Activated T-helper 2 cell treated with anti-CD3 and anti-CD28 coated beads, Interferon-gamma antibody, Interleukin-2, Interleukin-4, amounts not matched to agents 10 μg/mL and 5 μg/mL and 100 μg/mL, durations not matched to agents 14 hours and 24 hours and 36 hours (primary cell): ENCODE measurements around the gene TOLLIP. TPM values are rescaled to one million over a fixed set of nuclear protein-coding genes. Genes with fewer than 3 reads are reported as not detected.
"Not testable (repeated sequence)": the region's sequence is repeated elsewhere in the genome, so short reads cannot be mapped to it uniquely, and the experiment has no call there.

Experiments used
- DNase-seq: peaks from one replicate; pipeline ENCODE4 v3.0.0; 2021; ENCODE audit warnings: low spot score
- H3K27ac Mint-ChIP-seq: one replicate; pipeline ENCODE4 v1.8.0; 2021; ENCODE audit warnings: mixed read lengths
- H3K27me3 Mint-ChIP-seq: one replicate; pipeline ENCODE4 v1.8.0; 2021; ENCODE audit warnings: low read depth, mixed read lengths
- H3K36me3 Mint-ChIP-seq: one replicate; pipeline ENCODE4 v1.8.0; 2021; ENCODE audit warnings: low read depth, mixed read lengths
- H3K4me1 Mint-ChIP-seq: one replicate; pipeline ENCODE4 v1.8.0; 2021; ENCODE audit warnings: low read depth, mixed read lengths
- H3K4me3 Mint-ChIP-seq: one replicate; pipeline ENCODE4 v1.8.0; 2021; ENCODE audit warnings: low read depth, mild to moderate bottlenecking, moderate library complexity, mixed read lengths
- H3K9me3 Mint-ChIP-seq: one replicate; pipeline ENCODE4 v1.8.0; 2021; ENCODE audit warnings: mixed read lengths
- intact Hi-C: fragments of 100-400 bp; cut with micrococcal nuclease; formaldehyde crosslinking; loops from one replicate; pipeline ENCODE4 v1.15.1; 2023
- total RNA-seq: library from RNA; stranded (reverse); gene quantifications from 2 replicates; pipeline ENCODE4 v1.2.3, GENCODE V29; 2022

Gene TOLLIP
- total RNA-seq, 1 donor from 2014 or later: 35.0 TPM

DNA sequence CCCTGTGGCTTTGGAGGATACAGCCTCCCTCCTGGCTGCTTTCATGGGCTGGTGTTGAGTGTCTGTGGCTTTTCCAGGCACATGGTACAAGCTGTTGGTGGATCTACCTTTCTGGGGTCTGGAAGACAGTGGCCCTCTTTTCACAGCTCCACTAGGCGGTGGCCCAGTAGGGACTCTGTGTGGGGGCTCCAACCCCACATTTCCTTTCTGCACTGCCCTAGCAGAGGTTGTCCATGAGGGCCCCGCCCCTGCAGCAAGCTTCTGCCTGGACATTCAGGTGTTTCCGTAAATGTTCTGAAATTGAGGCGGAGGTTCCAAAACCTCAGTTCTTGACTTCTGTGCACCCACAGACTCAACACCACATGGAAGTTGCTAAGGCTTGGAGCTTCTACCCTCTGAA is 44.0 kb downstream of the TOLLIP start:
- peaks cover 17% of the 10 kb centered on the region for H3K9me3 Mint-ChIP-seq
- DNase-seq, H3K4me3 Mint-ChIP-seq, H3K4me1 Mint-ChIP-seq, intact Hi-C loops, H3K27me3 Mint-ChIP-seq, H3K36me3 Mint-ChIP-seq, H3K27ac Mint-ChIP-seq: not testable (repeated sequence)

DNA sequence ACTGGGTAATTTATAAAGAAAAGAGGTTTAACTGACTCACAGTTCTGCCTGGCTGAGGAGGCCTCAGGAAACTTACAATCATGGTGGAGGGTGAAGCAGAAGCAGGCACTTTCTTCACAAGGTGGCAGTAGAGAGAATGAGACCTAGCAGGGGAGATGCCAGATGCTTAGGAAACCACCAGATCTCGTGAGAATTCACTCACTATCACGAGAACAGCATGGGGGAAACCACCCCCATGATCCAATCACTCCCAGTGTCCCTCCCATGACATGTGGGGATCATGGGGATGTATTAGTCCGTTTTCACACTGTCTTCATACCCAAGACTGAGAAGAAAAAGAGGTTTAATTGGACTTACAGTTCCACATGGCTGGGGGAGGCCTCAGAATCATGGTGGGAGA is 45.0 kb downstream of the TOLLIP start:
- H3K27me3 Mint-ChIP-seq, H3K4me1 Mint-ChIP-seq, DNase-seq, intact Hi-C loops, H3K36me3 Mint-ChIP-seq, H3K27ac Mint-ChIP-seq, H3K4me3 Mint-ChIP-seq: not testable (repeated sequence)
- H3K9me3 Mint-ChIP-seq: peaks cover 17% of the 10 kb centered on the region

DNA sequence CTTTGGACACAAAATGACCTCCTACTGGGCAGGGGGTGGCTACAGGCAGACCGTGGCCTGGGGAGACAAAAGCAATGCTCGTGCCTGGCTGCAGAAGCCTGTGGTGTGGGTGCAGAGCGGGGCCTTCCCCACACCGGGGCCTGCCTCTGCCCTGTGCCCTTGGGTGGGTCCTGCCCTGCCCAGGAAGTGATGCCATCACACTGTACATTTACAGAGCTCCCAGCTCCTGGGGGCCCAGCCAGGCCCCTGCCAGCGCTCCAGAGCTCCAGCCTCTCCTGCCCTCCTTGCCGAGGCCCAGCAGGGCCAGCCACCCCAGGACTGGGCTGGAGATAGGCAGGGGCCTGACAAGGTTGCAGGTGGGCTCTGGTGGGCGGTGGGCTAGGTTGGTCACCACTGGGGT is 46.4 kb downstream of the TOLLIP start:
- intact Hi-C loops: no loop called here
- Mint-ChIP-seq H3K36me3 (peaks cover 3% of the 10 kb centered on the region), H3K4me1 (peaks cover 2% of the 10 kb centered on the region), H3K9me3 (peaks cover 17% of the 10 kb centered on the region), H3K27me3 (no peaks in the 10 kb centered on the region), H3K4me3 (peak overlapping the region; percentile 68), H3K27ac (peak overlapping the region; percentile 79)
- DNase-seq: no peak

DNA sequence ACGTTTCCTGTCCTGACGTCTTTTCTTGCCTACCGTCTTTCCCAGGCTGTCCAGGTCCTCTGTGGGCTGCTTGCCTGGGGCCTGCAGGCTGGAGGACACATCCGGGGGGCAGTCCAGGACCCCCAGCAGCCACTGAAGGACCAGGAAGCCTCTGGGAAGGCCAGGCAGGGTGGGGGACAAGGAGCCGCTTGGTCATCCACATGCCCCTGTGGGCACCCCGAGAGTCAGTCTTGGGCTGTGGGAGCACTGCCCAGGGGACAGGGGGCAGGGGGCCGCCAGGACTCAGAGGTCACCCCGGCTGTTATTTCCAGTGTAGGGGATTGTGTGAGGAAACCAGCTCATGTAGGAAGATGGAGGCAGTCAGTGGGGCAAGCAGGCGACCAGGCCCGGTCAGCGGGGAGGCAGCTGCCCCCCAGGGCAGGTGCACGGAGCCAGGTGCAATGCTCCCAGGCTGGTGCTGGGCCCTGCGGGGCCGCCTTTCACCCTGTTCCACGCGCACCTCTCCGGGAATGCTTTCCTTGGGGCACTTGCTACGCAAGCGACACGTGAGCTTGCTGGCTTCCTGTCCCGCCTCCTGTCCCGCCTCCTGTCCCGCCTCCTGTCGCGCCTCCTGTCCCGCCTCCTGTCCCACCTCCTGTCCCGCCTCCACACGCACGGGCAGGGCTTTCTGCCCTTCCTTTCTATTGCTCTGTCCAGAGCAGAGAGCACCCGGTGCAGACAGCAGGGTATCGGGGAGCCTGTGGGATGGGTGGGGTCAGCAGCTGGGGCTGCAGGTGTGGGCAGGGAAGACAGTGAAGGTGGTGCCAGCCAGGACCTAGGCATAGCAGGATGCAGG is 47.0 kb downstream of the TOLLIP start:
- peak overlapping the region; percentile 68 for H3K4me3 Mint-ChIP-seq
- peak; percentile 76 for DNase-seq
- H3K27ac Mint-ChIP-seq: peak overlapping the region; percentile 79
- peaks cover 3% of the 10 kb centered on the region for H3K36me3 Mint-ChIP-seq
- intact Hi-C loops: no loop called here
- H3K9me3 Mint-ChIP-seq: peaks cover 17% of the 10 kb centered on the region
- peaks cover 2% of the 10 kb centered on the region for H3K4me1 Mint-ChIP-seq
- no peaks in the 10 kb centered on the region for H3K27me3 Mint-ChIP-seq

DNA sequence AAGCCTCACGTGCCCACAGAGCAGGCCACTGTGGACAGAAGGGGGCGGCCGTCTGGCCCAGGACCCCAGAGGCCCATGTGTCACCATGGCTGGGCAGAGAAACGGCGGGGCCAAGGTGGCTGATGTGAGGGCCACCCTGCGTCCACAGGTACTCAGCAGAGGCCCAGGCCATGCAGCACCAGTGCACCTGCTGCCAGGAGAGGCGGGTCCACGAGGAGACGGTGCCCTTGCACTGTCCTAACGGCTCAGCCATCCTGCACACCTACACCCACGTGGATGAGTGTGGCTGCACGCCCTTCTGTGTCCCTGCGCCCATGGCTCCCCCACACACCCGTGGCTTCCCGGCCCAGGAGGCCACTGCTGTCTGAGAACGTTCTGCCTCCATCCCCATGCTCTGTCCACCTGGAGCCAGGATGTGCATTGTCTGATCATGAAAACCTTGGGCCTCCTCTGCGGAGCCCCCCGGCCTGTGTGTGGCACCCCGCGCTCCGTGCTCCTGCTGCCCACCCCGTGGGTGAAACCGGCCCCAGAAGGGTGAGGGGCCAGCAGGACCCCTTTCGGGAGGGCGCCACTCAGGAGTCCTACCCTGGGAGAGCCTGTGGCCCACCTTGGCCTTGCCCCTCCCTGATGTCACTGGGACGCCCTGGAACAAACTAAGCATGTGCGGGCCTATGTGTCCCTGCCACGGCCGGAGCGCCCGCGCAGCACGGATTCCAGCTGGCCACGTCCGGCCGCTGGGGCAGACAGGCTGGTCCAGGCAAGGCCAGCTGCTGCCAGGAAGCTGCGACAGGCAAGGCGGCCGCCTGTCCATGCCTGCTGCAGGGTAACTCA is 48.0 kb downstream of the TOLLIP start:
- Mint-ChIP-seq H3K27me3 (no peaks in the 10 kb centered on the region), H3K9me3 (peaks cover 13% of the 10 kb centered on the region), H3K4me3 (no peak overlapping the region), H3K4me1 (peaks cover 2% of the 10 kb centered on the region), H3K36me3 (peaks cover 3% of the 10 kb centered on the region), H3K27ac (no peak overlapping the region)
- intact Hi-C loops: no loop called here
- DNase-seq: no peak

DNA sequence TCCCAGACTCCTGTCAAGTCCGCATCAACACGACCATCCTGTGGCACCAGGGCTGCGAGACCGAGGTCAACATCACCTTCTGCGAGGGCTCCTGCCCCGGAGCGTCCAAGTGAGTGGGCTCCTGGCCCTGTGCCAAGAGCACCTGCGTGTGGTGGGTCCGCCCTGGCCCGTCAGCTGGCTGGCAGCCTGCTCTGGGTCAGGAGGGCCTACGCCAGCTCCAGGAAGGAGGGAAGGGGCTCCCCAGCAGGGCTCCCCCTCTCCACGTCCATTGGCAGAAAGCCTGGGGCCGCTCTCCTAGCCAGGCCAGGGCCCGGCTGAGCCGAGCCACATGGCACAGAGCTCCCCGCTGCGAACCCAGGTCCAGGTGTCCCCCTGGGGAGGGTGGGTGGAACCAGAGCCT is 48.8 kb downstream of the TOLLIP start:
- Mint-ChIP-seq H3K36me3 (peaks cover 3% of the 10 kb centered on the region), H3K27me3 (no peaks in the 10 kb centered on the region), H3K27ac (no peak overlapping the region), H3K9me3 (peaks cover 12% of the 10 kb centered on the region), H3K4me3 (no peak overlapping the region), H3K4me1 (peaks cover 2% of the 10 kb centered on the region)
- intact Hi-C loops: no loop called here
- DNase-seq: no peak

DNA sequence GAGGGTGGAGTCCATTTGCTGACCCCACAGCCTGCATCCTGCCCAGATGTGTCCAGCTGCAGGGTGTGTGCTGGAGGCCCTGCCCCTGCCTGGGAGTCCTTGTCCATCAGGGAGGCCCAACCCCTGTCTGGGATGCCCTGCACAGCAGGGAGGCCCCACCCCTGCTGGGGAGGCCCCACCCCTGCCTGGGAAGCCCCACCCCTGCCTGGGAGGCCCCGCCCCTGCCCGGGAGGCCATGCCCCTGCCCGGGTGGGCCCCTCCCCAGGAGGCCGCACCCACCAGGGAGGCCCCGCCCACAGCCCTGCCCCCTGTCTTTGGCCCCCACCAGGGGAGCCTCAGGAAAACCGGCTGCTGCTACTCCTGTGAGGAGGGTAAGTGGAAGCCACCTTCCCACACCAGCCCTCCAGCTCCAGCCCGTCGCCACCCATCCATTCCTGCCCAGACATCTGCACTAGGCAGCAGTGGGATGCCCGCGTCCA is 49.4 kb downstream of the TOLLIP start:
- peaks cover 2% of the 10 kb centered on the region for H3K4me1 Mint-ChIP-seq
- peaks cover 7% of the 10 kb centered on the region for H3K9me3 Mint-ChIP-seq
- no peak overlapping the region for H3K4me3 Mint-ChIP-seq
- no peak for DNase-seq
- intact Hi-C loops: no loop called here
- no peak overlapping the region for H3K27ac Mint-ChIP-seq
- peaks cover 3% of the 10 kb centered on the region for H3K36me3 Mint-ChIP-seq
- no peaks in the 10 kb centered on the region for H3K27me3 Mint-ChIP-seq

DNA sequence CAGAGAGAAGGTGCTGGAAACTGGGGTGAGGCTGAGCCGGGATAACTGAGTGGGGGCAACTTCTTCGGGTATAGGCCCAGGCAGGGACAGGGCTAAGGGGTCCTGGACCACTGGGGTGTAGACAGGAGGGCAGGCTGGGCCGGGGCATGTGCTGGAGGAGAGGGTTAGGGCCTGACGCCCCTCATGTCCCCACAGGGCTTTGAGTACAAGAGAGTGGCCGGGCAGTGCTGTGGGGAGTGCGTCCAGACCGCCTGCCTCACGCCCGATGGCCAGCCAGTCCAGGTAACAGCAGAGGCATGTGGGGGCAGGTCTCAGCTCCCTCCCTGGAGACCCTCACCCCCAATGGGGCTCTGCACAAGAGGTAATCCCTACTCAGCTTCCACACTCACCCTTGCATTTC is 49.9 kb downstream of the TOLLIP start:
- Mint-ChIP-seq H3K4me1 (peaks cover 2% of the 10 kb centered on the region), H3K9me3 (peaks cover 2% of the 10 kb centered on the region), H3K36me3 (peaks cover 2% of the 10 kb centered on the region), H3K27ac (no peak overlapping the region), H3K27me3 (no peaks in the 10 kb centered on the region), H3K4me3 (no peak overlapping the region)
- DNase-seq: no peak
- intact Hi-C loops: no loop called here

DNA sequence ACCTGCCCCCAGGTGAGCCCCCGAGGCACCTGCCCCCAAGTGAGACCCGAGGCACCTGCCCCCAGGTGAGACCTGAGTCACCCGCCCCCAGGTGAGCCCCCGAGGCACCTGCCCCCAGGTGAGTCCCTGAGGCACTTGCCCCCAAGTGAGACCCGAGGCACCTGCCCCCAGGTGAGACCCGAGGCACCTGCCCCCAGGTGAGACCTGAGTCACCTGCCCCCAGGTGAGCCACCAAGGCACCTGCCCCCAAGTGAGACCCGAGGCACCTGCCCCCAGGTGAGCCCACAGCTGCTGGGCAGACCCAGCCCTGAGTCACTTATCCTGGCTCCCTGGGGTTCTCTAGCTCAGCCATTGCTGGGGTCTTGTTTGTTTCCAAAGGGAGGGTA is 50.4 kb downstream of the TOLLIP start:
- H3K9me3 Mint-ChIP-seq: no peaks in the 10 kb centered on the region
- intact Hi-C loops: no loop called here
- H3K4me3 Mint-ChIP-seq: no peak overlapping the region
- H3K27me3 Mint-ChIP-seq: no peaks in the 10 kb centered on the region
- no peak for DNase-seq
- no peaks in the 10 kb centered on the region for H3K36me3 Mint-ChIP-seq
- H3K4me1 Mint-ChIP-seq: peaks cover 2% of the 10 kb centered on the region
- H3K27ac Mint-ChIP-seq: no peak overlapping the region

DNA sequence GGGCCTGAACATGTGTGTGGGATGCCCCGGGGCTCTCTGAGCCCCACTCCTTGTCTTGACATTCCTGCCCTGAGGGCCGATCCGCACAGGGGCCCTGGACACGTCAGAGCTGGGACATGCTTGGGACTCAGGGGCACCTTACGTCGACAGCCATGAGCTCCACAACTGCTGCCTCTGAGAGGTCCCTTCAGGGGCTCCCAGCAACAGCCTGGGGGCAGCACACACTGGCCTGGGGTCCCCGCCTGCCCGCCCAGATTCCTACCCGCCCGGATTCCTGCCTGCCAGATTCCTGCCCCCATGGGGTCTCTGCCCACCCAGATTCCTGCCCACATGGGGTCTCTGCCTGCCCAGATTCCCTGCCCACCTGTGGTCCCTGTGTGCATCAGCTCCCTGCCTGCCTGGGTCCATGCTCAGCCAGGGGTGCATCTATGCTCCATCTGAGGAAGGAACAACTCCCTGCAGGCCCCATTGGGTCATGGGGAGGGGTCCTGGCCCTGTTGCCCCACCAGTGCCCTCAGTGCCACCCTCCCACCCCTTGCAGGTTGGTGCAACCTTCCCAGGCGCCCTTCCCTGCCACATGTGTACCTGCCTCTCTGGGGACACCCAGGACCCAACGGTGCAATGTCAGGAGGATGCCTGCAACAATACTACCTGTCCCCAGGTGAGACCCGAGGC is 50.9 kb downstream of the TOLLIP start:
- intact Hi-C loops: no loop called here
- Mint-ChIP-seq H3K27ac (no peak overlapping the region), H3K4me3 (no peak overlapping the region), H3K9me3 (peaks cover 2% of the 10 kb centered on the region), H3K36me3 (no peaks in the 10 kb centered on the region), H3K4me1 (peaks cover 2% of the 10 kb centered on the region), H3K27me3 (no peaks in the 10 kb centered on the region)
- DNase-seq: no peak

DNA sequence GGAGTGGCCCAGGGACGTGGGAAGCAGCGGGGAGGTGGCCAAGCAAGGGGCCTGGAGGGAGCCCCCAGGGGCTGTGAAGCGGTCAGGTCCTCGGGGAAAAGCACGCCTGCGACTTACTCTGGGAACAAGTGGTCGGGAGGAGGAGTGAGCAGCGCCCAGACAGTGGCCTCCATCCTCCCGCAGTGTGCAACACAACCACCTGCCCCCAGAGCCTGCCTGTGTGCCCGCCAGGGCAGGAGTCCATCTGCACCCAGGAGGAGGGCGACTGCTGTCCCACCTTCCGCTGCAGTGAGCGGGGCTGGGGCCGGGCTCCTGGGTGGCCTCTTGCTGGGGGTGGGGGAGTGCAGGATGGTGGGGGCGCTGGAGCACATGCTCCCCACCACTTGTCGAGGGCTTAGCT is 51.5 kb downstream of the TOLLIP start:
- intact Hi-C loops: no loop called here
- H3K4me1 Mint-ChIP-seq: peaks cover 2% of the 10 kb centered on the region
- no peak for DNase-seq
- H3K9me3 Mint-ChIP-seq: peaks cover 3% of the 10 kb centered on the region
- no peaks in the 10 kb centered on the region for H3K36me3 Mint-ChIP-seq
- no peak overlapping the region for H3K27ac Mint-ChIP-seq
- no peaks in the 10 kb centered on the region for H3K27me3 Mint-ChIP-seq
- H3K4me3 Mint-ChIP-seq: no peak overlapping the region

DNA sequence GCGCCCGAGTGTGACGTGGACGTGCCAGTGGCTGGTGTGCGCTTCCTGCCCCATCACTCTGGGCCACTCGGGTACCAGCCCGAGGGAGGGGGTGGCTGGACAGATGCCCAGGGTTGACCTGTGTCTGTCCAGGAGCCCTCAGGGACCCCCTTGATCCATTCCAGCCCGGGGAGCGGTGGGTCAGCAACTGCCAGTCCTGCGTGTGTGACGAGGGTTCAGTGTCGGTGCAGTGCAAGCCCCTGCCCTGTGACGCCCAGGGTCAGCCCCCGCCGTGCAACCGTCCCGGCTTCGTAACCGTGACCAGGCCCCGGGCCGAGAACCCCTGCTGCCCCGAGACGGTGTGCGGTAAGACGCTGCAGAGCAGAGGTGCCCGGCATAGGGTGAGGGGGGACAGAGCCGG is 52.1 kb downstream of the TOLLIP start:
- DNase-seq: no peak
- intact Hi-C loops: no loop called here
- H3K27me3 Mint-ChIP-seq: no peaks in the 10 kb centered on the region
- H3K9me3 Mint-ChIP-seq: peaks cover 3% of the 10 kb centered on the region
- H3K4me3 Mint-ChIP-seq: no peak overlapping the region
- H3K27ac Mint-ChIP-seq: no peak overlapping the region
- H3K36me3 Mint-ChIP-seq: no peaks in the 10 kb centered on the region
- H3K4me1 Mint-ChIP-seq: no peaks in the 10 kb centered on the region
